Ovary (tissue), 3 donors: ENCODE data around the gene GSN.

ENCODE experiments used
- POLR2A ChIP-seq: fragments of 450-650 bp; IDR thresholded peaks from one replicate; pipeline ENCODE4 v1.6.1; 2017; ENCODE audit warnings: antibody characterized with exemption, mild to moderate bottlenecking, moderate library complexity
- TF ChIP-seq, protein P1 (sequence below), 3 donors: fragments of 450-650 bp in 2 of 3; fragments of 200-600 bp in 1 of 3; IDR thresholded peaks; one replicate each; pipeline versions ENCODE4 v1.5.1 to v1.8.0; 2016 to 2022; ENCODE audit warnings: antibody characterized with exemption in 3 of 3, mild to moderate bottlenecking in 1 of 3
- donor health status: DM: no; HTN: no; CAD: no.

DNA sequence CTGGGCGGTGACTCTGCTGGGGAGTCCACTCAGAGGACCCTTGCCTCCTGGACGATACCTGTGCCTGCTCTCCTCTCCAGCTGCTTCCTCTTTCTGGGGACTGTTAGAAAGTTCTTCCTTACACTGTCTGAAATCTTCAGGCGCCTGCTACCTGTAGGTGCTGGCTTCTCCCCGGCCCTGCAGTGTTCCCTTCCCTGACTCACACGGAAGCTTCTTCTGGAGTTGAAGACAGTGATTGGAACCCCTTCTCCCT, 562 bp downstream of the GSN start:
- TF ChIP-seq, protein P1, sequence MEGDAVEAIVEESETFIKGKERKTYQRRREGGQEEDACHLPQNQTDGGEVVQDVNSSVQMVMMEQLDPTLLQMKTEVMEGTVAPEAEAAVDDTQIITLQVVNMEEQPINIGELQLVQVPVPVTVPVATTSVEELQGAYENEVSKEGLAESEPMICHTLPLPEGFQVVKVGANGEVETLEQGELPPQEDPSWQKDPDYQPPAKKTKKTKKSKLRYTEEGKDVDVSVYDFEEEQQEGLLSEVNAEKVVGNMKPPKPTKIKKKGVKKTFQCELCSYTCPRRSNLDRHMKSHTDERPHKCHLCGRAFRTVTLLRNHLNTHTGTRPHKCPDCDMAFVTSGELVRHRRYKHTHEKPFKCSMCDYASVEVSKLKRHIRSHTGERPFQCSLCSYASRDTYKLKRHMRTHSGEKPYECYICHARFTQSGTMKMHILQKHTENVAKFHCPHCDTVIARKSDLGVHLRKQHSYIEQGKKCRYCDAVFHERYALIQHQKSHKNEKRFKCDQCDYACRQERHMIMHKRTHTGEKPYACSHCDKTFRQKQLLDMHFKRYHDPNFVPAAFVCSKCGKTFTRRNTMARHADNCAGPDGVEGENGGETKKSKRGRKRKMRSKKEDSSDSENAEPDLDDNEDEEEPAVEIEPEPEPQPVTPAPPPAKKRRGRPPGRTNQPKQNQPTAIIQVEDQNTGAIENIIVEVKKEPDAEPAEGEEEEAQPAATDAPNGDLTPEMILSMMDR (IDR thresholded peaks at IDR 0.05), result no peak
- TF ChIP-seq POLR2A, result no peak
